HG03045 (cell line): ENCODE results near the gene GARIN5B.

Experiments
- ATAC-seq: cut with Tn5 transposase; IDR thresholded peaks from one replicate; pipeline ENCODE4 v1.9.1; 2021; ENCODE audit warnings: mild to moderate bottlenecking, moderate library complexity; ENCODE audit not compliant: unreplicated experiment

The GARIN5B gene

DNA sequence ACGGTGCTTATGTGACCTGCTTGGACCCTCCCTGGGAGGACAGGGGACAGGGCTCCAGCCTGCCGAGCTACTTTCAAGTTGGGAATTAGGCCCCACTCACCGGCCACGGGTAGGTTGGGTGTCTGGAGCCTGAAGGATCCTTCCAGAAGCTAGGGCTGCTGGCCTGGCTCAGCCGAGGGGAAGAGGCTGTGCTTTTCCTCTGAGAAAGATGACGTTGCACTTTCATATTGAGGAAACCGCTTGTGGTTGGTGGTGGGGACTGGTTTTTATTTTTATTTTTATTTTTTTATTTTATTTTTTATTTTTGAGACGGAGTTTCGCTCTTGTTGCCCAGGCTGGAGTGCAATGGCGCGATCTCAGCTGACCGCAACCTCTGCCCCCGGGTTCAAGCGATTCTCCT is 37.9 kb downstream of the GARIN5B start, which contains the start of gene TMEM150B:
TSS of gene TMEM150B (minus strand) at position 170 of the 400 bp plus-strand sequence. CDS start 4,305 bp downstream, outside the sequence.
- no peak for ATAC-seq

- ATAC-seq, result no peak
Observed at GRCh38 chr19:55324662-55325061, 38.4 kb downstream of the GARIN5B start.

DNA sequence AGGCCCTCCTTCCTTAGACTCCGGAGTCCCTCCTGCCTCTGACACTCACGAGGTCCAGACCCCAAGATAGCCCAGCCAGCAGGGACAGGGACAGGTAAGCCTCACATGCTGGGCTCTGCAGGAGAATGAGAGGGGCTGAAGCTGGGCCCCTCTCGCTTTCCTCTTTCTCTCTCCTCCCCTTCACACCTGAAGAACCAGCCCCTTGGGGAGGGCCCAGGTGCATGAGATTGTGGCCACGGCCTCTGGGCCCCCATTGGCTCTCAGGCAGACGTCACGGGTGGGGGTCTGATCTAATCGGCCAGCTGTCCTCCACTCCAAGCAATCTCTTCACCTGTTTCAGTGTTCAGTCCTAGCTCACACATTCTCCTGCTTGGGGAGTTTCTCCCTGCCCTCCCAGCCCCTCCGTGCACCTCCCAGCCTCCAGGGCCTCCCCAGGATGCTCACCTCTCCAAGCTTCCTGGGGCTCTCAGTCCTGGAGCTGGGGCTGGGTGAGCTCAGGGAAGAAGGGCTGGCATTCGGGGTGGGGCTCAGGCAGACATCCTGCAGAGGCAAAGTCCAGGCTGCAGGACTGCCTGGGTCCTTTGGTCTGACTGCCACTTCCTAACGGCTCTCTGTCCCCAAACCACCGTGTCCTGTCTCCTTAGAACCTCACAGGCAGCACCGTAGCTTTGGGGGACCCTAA is 40.7 kb downstream of the GARIN5B start:
- no peak for ATAC-seq

DNA sequence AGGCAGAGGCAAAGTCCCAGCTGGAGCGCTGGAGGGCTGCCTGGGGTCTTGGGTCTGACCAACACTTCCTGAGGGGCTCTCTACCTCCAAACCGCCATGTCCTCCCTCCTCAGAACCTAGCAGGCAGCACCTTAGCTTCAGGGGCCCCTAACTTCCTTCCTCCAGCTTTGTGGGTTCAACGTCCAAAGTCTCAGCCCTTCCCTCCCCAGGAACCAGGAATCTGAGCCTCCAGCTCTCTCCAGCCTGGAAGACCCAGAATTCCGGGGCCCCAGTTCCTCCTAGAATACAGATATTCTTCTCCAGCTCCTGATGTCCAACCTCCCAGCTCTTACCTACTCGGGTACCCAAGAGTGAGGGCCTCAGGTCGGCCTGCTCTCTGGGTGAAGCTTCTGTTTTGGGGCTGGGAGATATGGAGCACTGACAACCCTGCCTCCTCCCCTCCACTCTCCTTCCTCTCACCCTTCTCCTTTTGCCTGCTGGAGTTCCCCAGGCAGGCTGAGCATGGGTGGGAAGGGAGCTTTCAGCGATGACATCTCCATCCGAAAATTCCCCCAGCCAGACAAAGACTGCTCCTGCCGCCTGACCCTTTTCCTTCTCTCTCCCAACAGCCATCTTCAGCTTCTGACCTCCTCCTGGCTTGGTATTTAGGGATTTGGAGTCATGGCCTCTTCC is 41.5 kb downstream of the GARIN5B start:
- no peak for ATAC-seq

GRCh38 chr19:55320844-55321419 is 42.1 kb downstream of the GARIN5B start:
- no peak for ATAC-seq

DNA sequence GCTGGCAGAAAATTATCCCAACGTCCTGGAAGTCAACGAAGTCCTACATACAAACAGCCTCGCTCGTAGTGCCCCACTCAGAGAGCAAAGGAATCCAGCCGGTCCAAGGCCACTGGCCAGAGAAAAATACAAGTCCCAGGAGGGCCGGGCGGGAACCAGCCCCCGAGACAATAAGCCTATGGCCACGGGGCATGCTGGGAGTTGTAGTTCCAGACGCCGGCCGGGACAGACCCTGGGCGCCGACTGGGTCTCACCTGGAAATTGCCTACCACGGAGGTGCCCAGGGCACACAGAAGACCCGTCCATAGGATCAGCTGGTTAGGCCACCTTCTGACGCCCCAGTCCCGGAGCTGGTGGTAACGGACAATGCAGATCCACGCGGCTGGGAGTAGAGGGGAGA is 43.3 kb downstream of the GARIN5B start:
- ATAC-seq, result no peak

DNA sequence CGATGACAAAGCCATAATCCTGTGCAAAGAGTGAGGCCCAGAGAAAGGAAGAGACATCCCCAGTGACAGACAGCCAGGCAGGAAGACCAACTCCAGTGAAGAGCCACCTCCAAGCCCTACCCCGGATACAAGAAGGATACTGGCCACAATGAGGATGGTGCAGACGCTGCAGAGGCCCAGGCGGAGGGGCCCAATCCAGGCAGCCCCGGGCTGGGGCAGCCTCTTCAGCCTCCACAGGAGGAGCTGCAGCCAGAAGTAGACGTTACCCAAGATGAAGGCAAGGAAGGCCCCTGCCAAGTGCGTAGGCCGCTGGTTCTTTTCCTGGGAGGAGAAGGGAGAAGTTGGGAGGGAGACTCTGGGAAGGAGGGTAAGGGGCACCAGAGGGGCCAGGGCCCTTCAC is 46.4 kb downstream of the GARIN5B start:
- no peak for ATAC-seq

DNA sequence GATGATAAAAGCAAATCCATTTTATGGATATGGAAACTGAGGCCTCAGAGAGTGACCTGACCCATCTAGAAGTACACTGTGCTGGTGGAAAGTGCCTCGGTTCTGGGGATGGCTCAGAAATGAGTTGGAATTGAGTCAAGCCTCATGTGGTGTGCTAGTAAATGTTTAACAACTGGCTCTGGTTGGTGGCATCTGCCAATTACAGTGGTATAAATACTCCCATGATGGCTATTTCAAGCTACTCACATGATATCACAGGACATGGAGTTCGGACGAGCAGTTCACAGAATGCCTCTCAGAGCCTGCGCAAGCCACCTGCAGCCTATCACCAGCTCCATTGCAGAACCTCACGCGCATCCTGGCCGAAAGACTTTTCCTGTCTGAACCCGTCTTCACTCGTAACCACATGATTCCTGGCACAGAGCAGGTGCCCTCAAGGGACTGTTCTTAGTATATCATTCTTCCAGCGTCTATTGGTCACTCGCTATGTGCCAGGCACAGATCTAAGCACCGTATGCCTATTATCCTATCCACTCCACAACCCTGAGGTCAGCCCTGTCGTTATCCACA is 47.0 kb downstream of the GARIN5B start:
- no peak for ATAC-seq

- no peak for ATAC-seq
Observed at GRCh38 chr19:55314396-55314795, 48.7 kb downstream of the GARIN5B start.

DNA sequence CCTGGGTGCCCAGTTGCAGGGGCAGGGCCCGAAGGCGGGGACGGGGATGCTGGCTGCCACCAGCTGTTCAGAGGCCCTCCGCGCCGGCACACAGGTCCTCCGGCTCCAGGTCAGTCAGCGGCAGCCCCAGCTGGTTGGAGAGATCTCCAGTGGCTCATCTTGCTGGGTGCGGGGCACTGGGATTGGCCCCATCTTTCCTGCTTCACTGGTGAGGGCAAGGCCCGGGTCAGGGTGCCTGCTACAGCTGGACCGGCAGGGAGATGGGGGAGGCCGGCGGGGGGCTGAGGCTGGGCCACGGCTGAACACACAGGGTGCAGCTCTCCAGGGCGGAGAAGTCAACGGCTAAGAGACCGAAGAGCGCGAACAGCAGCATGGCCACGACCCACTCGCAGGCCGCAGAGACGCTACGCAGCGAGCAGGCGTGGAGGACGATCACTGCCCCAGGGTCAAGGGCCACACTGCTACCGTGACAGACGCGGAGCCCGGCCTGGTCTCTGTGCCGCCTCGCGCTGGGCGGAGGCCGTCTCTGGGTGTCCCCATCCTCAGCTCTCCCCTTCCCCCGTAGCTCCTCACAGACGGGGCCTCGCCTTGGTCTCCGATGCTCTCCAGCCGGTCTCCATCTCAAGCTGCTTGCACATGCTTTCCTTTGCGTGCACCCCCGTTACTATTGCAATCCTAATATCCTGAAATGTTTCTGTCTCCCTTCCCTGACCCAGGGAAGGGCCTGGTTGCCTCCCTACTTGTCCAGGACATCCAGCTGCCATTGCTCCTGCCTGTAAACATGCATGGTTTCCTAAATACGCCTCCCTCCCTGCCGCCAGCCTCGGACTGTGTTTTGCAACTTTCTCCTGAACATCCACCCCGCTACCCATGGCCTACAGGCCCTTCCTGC is 50.2 kb downstream of the GARIN5B start:
- no peak for ATAC-seq

- ATAC-seq, result no peak
Observed at GRCh38 chr19:55311797-55312196, 51.3 kb downstream of the GARIN5B start.

- no peak for ATAC-seq
Observed at GRCh38 chr19:55311397-55311796, 51.7 kb downstream of the GARIN5B start.

- no peak for ATAC-seq
Observed at GRCh38 chr19:55310498-55310897, 52.6 kb downstream of the GARIN5B start.

DNA sequence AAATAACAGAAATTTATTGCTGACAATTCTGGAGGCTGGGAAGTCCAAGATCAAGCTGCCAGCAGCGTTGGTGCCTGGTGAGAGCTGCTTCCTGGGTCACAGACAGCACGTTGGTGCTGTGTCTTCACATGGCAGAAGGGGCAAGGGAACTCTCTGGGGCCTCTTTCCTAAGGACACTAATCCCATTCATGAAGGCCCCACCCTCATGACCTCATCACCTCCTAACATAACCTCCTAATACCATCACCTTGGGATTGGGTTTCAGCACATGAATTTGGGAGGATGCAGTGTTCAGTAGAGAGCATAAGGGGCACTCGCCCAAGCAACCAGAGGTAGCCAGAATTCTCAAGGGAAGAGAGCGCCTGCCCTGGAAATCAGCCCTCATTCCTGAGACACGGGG is 53.6 kb downstream of the GARIN5B start:
- no peak for ATAC-seq

GRCh38 chr19:55308281-55308680 is 54.8 kb downstream of the GARIN5B start:
- ATAC-seq, result no peak

GRCh38 chr19:55306712-55307111 is 56.3 kb downstream of the GARIN5B start:
- ATAC-seq, result no peak

DNA sequence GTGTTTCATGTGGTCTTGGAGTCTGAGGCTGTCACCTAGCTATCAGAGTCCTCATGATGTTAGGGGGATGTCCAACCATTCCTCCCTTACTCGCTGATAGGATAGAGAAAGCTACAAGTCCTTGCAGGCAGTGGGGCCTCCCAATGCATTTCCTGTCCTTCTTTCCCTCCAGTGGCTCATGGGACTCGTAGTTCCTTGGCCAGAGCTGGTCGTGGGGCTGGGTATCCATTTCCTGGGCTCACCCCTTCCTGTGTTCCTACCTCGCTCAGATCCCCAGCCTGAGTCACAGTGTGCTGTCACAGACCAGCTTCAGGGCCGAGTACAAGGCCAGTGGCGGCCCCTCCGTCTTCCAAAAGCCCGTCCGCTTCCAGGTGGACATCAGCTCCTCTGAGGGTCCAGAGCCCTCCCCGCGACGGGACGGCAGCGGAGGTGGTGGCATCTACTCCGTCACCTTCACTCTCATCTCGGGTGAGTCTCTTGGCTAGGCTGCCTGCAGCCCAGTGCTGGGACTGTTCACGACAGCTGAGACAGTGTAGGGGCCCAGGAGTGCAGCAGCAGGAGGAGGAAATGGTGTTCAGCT is 57.0 kb downstream of the GARIN5B start:
- no peak for ATAC-seq

DNA sequence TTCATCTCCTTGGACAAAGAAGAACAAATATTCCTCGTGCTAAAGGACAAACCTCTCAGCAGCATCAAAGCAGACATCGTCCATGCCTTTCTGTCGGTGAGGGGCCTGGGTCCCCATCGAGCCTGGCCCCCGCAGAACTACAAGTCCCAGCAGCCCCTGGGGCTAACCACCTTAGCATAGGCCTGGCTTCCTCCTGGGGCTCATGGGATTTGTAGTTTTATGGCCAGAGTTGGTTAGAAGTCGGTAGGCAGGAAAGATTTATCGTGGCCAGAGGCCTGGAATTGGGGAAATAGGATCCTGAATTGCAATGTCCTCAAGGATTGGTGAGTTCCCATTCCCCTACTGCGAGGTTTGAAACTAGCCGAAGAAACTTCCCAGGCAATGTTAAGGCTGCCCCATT is 57.6 kb downstream of the GARIN5B start:
- no peak for ATAC-seq

DNA sequence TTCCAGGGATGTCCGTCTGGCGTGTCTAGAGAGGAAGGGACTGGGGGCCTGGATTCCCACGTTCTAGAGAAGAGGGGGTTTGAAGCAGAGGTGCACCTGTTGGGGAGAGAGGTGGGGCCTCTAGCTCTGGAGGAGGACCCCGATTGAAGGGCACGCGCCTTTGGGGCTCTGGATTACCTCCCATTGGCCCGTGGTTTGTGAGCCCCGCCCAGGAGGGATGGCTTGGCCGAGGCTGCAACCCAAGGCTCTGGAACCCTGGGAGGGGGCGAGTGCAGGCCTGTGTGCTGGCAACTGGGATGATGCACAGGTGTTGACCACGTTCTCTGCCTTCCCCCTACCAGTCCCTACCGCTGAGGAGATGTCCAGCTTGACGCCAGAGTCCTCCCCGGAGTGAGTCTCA is 58.1 kb downstream of the GARIN5B start:
- no peak for ATAC-seq
